C1 segment of cervical spinal cord (tissue), 14 donors: ENCODE measurements around the gene LHFPL6.

Experiments
- DNase-seq, 14 donors: peaks; one replicate each; lab custom pipeline; 2025; lab: John Stamatoyannopoulos, UW

LHFPL6 gene

GRCh38 chr13:39602614-39603366 lies at the start of gene LHFPL6:
Gene LHFPL6, minus strand, starts transcription at chr13:39603193.
- peak in 13 of 14 donors; percentile 42 to 79 (median 69) for DNase-seq

DNA sequence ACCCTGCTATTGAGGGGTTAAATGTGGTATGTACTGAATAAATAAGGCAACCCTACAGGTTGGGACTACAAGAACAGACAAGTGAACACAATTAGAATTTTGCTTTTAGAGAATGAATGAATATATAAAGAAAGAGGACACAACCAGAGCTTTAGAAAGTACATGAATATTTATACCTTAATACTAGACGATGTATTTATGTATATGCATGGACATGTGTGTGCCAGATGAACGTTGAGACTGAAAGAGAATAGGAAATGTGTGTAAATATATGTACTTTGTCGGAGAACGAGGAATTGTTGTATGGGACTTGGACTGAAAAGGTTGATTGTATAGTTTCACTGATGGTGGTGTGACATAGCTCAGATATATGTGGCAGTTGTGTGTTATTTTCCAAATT lies 43.1 kb upstream of the LHFPL6 start:
- no peak for DNase-seq

DNA sequence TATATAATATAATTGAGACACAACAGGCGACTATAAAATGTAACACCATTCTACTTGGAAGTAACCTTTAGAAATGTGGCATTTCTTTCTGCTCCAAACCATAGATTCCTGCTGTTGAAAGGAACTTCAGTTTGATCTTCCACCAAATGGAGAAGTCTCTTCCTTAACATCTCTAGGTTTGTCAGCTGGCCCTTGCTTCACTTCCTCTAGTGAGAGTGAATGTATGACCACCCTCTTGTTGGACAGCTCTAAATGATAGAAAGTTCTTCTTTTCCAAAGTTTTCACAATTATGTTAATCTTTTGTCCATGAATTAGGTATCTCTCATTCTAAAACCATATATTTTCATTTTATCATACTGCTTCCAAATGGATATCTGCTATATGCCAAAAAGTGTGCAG lies 38.7 kb upstream of the LHFPL6 start:
- no peak for DNase-seq

- DNase-seq = no peak
Observed at GRCh38 chr13:39637890-39638289, 34.9 kb upstream of the LHFPL6 start.

DNA sequence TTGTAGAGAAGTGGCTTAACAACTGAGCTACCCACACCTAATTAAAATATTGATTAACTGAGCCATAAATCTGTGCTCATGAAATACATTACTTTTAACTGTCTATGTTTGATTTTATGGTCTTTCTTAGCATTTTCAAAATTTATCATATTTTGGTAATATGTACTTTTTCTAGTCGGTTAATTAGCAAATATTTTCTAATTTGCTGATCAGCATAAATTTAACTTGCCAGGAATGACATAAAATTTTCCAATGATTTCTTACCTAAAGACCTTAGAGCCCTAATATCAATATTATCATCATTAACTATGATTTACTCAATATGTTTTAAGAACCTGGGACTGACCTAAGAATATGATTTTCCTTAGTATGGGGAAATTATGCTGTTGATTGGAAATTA lies 32.6 kb upstream of the LHFPL6 start:
- no peak for DNase-seq

DNA sequence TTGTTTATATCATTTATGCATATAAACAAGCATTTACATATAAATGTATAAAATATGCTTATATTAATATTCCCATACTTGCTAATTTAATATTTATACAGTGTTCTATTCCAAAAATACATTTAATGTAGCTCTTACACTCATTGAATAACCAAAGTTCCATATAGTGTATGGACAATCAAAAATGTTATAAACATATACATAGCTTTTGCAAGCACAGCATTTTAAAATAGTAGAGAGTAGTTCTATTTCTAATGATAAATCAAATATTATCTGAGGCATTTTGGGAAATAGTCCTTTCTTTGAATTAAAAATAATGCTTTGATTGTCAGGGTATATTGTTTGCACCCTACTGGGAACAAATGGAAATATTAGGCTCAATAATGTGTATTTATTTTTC lies 30.0 kb upstream of the LHFPL6 start:
- no peak for DNase-seq

GRCh38 chr13:39631307-39631706 lies 28.3 kb upstream of the LHFPL6 start:
- no peak for DNase-seq

DNA sequence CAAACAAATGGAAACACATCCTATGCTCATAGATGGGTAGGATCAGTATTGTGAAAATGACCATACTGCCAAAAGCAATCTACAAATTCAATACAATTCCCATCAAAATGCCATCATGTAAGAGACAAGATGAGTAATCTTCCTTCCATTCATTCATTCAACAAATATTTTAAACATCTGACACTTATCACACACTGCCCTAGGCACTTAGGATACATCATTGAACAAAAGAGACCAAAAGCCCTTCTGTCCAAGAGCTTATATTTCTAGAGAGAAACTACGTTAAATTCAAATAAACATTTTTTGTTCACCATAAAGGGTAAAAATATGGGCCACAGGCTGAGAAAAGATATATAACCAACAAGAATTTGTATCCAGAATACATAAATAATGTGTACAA lies 20.5 kb upstream of the LHFPL6 start:
- DNase-seq = no peak

DNA sequence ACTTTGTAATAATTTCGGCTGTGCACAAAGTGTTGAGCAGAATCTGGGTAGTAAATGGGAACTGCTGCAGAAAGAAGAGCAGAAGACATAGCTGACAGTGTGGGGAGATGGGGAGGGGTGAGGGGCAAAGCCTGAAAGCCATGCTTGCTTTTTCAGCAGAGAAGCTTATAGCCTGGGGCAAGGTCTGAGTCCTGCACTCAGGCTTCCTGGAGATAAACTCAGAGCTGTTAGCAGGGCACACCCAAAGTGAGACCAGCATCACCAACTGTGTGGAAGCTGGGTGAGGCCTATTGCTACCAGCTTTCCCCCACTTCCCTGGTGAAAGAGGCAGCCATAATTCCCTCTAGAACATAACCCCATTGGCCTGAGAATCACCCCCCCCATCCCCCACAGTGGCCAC lies 15.6 kb upstream of the LHFPL6 start:
- DNase-seq = no peak

DNA sequence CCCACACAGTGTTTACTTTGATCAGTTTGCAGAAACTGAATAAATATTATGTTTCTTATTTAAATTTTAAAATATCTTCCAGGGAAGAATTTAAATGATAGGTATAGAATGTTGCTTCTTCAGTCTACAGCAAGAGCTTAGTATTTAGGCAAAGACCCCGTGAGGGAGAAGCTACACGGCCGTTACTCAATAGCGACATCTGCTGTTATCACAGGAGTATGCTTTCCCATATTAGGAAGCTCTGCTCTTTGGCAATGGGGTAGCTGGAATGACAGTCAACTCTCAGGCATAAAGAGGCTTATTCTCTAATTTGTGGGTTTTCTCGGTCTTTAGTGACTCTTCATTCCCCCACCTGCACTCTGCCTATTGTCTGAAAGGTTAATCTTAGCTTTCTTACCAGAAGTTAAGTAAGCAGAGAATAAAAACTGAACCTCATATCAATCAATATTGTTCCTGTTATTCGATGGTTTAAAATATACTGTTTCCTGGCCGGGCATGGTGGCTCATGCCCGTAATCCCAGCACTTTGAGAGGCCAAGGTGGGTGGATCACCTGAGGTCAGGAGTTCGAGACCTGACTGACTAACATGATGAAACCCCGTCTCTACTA lies 13.2 kb upstream of the LHFPL6 start:
- peak in 6 of 14 donors; percentile 1 to 54 (median 11) for DNase-seq

GRCh38 chr13:39612023-39612637 lies 9.1 kb upstream of the LHFPL6 start:
- peak in 5 of 14 donors; percentile 8 to 63 (median 34) for DNase-seq

DNA sequence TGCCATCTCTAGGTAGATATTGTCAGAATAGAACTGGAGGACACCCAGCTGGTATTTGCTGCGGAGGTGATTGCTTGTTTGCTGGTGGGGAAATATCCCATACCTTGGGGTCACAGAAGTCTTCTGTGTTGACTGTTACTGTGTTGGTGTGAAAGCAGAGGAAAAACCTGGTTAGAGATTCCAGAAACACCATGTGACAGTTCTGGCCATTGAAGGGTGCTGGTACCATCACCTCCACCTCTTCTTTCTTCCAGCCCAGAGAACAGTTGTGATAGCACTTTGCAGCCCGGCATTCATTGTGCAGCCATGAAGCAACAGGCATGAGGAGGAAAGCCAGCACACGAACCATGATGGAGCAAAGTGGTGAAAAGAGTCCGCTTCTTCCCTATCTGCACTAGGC lies 4.9 kb upstream of the LHFPL6 start:
- DNase-seq = no peak

- DNase-seq = no peak
Observed at GRCh38 chr13:39605677-39606320, 2.8 kb upstream of the LHFPL6 start.

- DNase-seq = no peak
Observed at GRCh38 chr13:39604756-39605155, 1.8 kb upstream of the LHFPL6 start.

DNA sequence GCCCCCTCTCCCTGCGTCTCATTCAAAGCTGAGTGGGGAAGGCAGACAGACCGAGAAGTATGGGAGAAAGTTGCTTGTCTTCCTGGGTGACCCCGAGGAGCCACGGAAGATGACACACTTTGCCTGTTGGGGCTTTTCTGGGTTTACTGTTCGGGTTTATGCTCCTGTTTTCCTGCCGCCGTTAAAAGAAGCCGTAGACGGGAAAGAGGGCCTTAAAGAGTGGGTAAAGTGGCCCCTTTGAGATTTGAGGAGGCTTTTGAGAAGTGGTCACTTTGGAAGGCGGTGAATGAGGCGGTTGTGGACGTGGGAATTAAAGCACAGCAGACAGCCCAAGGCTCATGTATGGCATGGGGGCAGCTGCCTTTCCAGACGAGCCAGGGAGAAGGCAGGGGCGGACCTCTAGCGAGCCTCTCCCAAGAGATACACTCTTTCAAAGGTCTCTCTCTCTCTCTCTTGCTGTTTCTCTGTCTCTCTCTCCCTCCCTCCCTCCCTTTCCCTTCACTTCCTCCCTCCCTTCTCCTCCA lies 493 bp upstream of the LHFPL6 start:
- peak in 7 of 14 donors; percentile 19 to 73 (median 47) for DNase-seq

GRCh38 chr13:39602277-39602613 lies 748 bp downstream of the LHFPL6 start:
- no peak for DNase-seq

DNA sequence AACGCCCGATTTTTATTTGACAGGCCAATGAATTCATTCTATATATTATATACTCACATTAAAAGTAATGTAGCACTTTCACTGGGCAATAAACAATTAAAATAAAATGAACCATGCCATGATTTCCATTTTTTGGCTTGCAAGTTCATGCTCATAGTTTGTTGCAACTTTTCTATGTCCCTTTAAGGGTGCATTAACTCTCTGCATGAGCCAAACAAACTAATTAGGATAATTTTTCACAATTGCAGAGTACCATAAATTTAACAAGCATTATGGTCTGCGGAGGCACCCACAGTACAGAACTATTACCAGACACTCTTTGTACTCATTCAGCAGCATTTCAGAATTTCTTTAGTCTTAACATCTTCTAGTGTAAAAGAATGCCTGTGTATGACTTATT lies 1.4 kb downstream of the LHFPL6 start:
- no peak for DNase-seq

DNA sequence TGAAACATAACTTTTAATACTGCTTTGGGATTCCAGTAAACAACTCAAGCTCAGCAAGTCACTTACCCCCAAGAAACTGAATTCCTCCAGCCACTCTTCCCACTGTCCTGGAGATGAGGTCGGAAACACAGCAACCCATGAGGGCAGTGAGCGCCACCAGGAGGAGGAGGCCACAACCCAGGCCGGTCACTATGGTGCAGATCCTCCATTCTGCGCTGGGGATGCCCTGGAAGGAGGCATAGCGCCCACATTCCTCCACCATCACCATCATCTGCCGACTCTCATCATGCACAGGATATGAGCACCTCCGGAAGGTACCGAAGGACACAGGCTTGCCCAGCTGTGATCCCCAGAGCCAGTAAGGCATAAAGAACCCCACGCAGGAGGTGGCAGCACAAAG lies 2.2 kb downstream of the LHFPL6 start:
- peak in 10 of 14 donors; percentile 6 to 82 (median 48) for DNase-seq

GRCh38 chr13:39599842-39600241 lies 3.2 kb downstream of the LHFPL6 start:
- DNase-seq = no peak

GRCh38 chr13:39599012-39599411 lies 4.0 kb downstream of the LHFPL6 start:
- no peak for DNase-seq

DNA sequence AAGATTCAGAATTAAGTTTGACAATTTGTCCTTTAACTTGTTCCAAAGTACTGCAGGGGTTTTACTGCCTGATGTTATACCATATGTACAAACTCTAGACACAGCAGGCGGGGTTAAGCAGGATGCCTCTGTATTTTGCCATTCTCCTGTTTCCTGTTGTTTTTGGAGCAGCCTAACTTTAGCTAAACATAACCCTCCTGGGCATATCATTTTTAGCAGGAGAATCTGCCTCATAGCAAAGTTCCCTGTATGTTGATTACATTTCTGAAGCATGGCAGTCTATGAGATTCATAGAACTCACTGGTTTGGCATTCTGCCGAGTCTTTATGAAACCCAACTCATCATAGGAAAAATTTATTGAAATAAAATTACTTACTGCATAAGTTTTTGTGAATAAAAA lies 5.2 kb downstream of the LHFPL6 start:
- no peak for DNase-seq

DNA sequence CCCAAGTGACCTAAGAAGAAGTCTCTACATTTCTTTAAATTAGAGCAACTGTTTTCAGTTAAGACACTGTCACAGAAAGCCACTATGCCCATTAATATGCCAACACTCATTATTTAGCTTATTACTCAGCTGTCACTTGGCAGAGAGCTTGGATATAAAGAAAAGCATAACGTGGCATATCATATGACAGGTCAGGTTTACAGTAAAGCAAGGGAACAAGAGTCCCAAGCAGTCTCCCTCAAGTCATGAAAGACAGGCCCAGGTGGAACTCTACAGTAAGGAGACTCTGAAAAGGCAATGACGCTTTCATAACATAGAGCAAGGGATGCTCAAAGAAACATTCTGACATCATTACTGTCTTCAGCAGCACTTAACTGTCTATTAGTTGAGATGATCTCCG lies 6.3 kb downstream of the LHFPL6 start:
- DNase-seq = peak in 1 of 14 donors; percentile 39
